DMS79 treated with DMSO at 0.1 percent for 48 hours (cell line): ENCODE results near the gene PLCL2.
"Not testable (repeated sequence)": the region's sequence is repeated elsewhere in the genome, so short reads cannot be mapped to it uniquely, and the experiment has no call there.

Experiments
- DNase-seq: peaks from one replicate; lab custom pipeline; 2025; lab: John Stamatoyannopoulos, UW

PLCL2 gene

GRCh38 chr3:16917256-16917935 is 32.6 kb downstream of the PLCL2 start:
- DNase-seq = no peak

GRCh38 chr3:16917980-16918682 is 33.4 kb downstream of the PLCL2 start:
- no peak for DNase-seq

DNA sequence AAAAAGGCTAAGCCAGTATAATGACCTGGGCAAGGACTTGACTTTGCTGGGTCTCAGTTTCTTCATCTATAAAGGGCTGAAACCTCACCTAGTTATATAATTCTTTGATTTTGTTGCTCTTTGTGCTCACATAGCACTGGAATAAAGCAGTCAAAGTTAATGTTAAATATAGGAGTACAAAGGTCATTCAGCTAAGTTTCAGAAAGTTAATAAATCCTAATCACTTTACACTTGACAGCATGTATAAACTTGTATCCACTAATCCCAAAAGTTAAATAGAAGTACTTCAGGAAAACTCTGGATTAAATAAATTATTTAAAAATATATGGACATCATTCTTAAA is 33.9 kb downstream of the PLCL2 start:
- no peak for DNase-seq

- DNase-seq = no peak
These were observed 38.4 kb downstream of the PLCL2 start for GRCh38 chr3:16923112-16923511.

GRCh38 chr3:16927485-16927884 is 42.7 kb downstream of the PLCL2 start:
- no peak for DNase-seq

GRCh38 chr3:16928386-16929132 is 43.8 kb downstream of the PLCL2 start:
- DNase-seq = no peak

- DNase-seq = no peak
These were observed 44.6 kb downstream of the PLCL2 start for GRCh38 chr3:16929311-16929710.

GRCh38 chr3:16932877-16933276 is 48.1 kb downstream of the PLCL2 start:
- no peak for DNase-seq

GRCh38 chr3:16935781-16936180 is 51.0 kb downstream of the PLCL2 start:
- no peak for DNase-seq

GRCh38 chr3:16936233-16936632 is 51.5 kb downstream of the PLCL2 start:
- no peak for DNase-seq

DNA sequence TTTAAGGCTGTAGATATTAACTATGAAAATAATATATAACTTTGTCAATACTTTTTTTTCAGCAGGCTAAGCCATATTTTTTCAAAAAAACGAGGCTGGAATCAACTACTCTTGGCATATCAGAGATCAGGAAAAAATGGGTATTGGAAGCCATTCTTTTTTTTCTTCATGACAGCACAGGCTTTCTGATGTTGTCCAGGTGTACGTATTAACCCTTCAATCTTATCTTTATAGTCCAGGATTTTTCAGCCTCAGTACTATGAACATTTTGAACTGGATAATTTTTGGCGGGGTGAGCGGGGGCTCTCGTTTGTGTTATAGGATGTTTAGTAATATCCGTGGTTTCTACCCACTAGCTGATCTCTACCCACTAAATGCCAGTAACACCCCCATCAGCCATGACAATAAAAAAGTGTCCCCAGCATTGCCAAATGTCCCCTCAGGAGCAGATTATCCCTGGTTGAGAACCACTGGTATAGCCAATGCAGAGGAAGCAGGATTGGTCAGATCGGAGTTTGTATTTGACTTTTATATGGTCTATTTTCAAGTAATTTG is 52.0 kb downstream of the PLCL2 start:
- DNase-seq = no peak

- DNase-seq = no peak
These were observed 52.6 kb downstream of the PLCL2 start for GRCh38 chr3:16937326-16937845.

DNA sequence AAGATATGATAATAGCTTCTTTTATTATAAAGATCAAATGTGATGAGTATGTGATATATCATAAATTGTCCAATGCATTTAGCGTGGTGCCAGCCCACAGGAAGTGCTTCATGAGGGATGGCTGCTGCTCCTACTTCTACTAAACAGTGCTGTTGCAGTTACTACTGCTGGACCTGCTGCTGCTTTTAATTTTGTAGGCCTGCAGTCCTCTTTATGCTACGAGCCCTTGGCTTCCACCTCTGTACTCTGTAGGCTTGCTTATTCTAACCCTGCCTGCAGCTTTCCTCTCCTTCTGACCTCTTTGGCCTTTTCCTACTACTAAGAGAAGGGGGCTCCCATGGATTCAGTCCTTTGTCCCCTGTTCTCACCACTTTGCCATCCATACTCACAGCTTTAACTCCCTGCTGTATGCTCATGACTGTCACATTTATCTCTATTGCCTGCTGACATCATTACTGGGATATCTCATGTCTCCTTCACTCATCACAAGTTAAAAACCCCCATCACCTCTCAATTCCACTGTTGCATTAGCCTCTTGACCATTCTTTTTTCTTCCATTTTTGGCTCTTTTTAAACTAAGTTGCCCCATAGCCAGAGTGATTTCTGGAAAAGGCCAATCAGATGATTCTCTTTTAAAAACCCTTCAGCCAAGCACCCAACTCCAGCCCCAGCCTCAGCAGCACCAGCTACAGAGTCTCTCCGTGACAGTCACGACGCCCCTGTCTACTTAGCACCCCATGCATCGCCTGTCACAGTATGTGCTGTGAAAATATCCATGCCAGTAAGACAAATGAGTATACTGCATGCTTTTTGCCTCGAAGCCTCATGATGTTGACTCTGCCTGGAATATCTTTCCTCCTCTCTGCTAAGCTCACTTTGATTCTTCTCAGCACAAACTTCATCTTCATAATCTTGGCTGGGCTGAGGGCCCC is 56.3 kb downstream of the PLCL2 start:
- no peak for DNase-seq

DNA sequence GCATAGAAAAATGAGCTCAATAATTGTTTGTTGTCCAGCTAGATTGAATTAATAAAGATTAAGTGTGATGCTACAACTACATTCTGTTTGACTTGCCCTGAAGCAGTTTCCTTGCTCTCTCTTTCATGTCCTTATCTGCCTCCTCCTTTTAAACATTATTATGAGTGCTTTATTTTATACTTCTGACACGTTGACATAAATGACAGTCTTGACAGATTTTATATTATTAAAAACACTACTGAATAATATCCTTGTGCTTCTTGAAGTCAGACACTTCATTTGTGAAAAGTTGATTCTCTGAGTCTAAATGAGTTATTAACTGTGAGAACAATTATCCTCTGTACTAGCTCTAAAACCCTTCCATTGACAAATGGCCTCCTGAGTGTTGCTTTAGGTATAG is 58.2 kb downstream of the PLCL2 start:
- DNase-seq = no peak

DNA sequence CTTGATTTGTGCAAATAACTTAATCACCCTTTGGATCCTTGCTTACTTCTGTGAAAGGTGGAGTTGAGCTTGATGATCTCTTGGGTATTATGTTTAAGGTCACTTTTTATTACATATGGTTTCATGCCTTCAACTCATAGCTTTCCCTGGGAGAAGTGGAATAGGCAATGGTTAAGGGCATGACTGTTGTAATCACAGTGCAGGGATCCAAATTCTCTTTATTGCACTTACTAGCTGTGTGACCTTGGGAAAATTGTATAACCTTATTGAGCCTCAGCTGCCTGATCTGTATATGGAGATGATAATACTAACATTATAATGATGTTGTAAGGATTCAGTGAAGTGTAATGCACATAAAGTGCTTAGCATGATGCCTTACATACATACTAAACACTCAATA is 59.1 kb downstream of the PLCL2 start:
- no peak for DNase-seq

DNA sequence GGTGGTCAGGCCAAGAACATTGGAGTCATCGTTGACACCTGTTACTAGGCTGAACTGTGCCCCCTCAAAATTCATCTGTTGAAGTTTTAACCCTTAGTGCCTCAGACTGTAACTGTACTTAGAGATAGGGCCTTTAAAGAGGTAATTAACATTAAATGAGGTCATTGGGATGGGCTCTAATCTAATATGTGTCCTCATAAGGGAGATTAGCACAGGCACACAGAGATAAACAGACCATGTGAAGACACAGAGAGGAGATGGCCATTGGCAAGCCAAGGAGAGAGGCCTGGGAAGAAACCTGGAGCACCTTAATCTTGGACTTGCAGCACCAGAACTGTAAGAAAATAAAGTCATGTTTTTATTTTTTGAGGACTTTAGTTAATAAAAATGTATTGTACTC is 59.6 kb downstream of the PLCL2 start:
- DNase-seq = no peak

- no peak for DNase-seq
These were observed 60.6 kb downstream of the PLCL2 start for GRCh38 chr3:16945330-16945729.

- no peak for DNase-seq
These were observed 65.5 kb downstream of the PLCL2 start for GRCh38 chr3:16950282-16950681.

DNA sequence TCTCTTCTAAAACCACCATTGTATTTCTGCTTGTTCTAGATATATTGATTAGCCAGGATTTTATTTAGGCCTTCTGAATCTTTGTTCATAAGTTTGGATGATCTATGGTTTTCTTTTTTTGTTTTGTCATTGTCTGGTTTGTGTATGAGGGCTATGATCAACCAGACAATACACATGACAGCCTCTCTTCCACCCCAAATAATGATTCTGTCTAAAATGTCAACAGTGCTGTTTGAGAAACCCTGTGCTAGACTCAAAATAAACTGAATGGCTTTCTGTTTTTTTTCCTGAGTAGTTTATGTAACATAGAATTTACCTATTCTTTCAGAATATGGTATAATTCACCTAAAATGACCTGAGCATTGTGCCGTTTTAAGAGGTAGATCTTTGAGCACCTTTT is 66.1 kb downstream of the PLCL2 start:
- DNase-seq = no peak

DNA sequence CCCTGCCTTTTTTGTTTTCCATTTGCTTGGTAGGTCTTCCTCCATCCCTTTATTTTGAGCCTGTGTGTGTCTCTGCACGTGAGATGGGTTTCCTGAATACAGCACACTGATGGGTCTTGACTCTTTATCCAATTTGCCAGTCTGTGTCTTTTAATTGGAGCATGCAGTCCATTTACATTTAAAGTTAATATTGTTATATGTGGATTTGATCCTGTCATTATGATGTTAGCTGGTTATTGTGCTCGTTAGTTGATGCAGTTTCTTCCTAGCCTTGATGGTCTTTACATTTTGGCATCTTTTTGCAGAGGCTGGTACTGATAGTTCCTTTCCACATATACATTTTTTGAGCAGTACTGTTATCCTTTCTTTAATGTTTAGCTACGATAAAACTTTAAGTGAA is 73.1 kb downstream of the PLCL2 start:
- DNase-seq = not testable (repeated sequence)

DNA sequence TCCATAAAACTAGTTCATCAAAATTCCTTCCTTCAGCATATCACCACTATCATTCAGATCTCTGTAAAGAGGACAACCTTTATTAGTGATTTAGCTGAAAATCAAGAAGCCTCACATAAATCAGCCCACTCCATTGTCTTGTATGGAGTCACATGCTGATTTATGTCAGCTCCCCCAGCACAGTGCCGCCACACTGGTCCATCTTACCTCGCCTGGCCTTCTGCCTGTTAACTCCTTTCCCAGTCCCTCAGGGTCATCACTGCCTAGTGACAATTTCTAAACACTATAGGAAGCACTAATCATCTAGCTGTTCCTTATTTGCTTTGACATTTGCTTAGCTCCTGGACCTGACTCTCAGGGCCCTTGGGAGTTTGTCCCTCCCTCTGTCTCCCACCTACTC is 75.4 kb downstream of the PLCL2 start:
- DNase-seq = no peak
